Measurements from ENCODE around the gene GUCY1A1.

- TF ChIP-seq CTCF (IDR thresholded peaks at IDR 0.05), result no peak
- TF ChIP-seq POLR2A (IDR thresholded peaks at IDR 0.05), result no peak
Measured at GRCh38 chr4:155665054-155665453, 1.6 kb upstream of the GUCY1A1 start.
